Subcutaneous adipose tissue (tissue), 4 donors: ENCODE results near the gene NRAP. TPM values are rescaled to one million over a fixed set of nuclear protein-coding genes. Genes with fewer than 3 reads are reported as not detected.

Experiments
- total RNA-seq, 4 donors: library from RNA; depleted of rRNA; stranded (reverse); fragments of >200 nt; gene quantifications; one replicate each; pipeline ENCODE4 v1.1.0, GENCODE V29; 2016
- TF ChIP-seq, protein P1 (sequence below): fragments of 450-650 bp; IDR thresholded peaks from one replicate; pipeline ENCODE4 v1.5.1; 2016; ENCODE audit warnings: low read depth, mild to moderate bottlenecking, control low read depth, antibody characterized with exemption, moderate library complexity

The NRAP gene
- total RNA-seq, 4 donors from 2014 or later = not detected

DNA sequence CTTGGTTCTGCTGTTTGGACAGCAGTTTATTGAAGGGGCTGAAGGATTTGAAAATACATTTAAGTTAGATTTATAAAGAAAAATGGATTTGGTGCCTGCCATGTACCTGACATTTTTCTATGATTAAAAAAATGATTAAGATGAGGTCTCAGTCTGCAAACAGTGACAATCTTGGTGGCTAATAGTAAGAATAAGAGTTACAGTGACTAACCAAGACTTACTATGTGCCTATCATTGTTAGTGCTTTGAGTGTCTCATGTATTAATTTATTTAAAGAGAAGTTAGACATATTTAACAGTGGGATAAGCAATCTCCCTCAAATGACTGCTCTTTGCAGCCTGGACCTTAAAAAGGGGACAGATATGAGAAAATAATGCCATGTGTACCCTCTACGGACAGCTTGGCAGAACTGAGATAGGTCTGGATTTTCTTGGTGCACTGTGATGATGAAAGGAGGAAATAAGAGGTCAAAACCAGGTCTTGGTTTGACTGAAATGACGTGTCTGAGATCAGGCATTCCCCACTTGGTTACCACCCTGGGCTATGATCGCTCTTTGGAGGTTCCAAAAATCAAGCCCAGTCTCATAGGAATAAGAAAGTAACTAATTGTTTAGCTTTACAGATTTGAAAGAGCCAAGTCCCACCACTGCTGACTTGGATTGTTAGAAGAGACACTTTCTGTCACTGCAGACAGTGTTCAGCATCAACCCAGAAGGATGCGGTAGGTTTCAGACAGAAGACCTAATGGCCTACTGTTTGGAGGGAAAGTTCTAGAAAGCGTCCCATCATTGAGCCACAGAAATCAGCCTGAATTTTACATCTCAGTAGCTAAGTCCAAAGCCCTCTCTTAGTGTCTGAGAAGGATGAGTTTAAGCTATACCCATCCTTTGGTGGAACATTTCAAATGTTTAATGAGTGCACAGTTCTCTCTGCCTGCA lies 18.0 kb upstream of the NRAP start:
- TF ChIP-seq, protein P1, sequence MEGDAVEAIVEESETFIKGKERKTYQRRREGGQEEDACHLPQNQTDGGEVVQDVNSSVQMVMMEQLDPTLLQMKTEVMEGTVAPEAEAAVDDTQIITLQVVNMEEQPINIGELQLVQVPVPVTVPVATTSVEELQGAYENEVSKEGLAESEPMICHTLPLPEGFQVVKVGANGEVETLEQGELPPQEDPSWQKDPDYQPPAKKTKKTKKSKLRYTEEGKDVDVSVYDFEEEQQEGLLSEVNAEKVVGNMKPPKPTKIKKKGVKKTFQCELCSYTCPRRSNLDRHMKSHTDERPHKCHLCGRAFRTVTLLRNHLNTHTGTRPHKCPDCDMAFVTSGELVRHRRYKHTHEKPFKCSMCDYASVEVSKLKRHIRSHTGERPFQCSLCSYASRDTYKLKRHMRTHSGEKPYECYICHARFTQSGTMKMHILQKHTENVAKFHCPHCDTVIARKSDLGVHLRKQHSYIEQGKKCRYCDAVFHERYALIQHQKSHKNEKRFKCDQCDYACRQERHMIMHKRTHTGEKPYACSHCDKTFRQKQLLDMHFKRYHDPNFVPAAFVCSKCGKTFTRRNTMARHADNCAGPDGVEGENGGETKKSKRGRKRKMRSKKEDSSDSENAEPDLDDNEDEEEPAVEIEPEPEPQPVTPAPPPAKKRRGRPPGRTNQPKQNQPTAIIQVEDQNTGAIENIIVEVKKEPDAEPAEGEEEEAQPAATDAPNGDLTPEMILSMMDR = no peak

DNA sequence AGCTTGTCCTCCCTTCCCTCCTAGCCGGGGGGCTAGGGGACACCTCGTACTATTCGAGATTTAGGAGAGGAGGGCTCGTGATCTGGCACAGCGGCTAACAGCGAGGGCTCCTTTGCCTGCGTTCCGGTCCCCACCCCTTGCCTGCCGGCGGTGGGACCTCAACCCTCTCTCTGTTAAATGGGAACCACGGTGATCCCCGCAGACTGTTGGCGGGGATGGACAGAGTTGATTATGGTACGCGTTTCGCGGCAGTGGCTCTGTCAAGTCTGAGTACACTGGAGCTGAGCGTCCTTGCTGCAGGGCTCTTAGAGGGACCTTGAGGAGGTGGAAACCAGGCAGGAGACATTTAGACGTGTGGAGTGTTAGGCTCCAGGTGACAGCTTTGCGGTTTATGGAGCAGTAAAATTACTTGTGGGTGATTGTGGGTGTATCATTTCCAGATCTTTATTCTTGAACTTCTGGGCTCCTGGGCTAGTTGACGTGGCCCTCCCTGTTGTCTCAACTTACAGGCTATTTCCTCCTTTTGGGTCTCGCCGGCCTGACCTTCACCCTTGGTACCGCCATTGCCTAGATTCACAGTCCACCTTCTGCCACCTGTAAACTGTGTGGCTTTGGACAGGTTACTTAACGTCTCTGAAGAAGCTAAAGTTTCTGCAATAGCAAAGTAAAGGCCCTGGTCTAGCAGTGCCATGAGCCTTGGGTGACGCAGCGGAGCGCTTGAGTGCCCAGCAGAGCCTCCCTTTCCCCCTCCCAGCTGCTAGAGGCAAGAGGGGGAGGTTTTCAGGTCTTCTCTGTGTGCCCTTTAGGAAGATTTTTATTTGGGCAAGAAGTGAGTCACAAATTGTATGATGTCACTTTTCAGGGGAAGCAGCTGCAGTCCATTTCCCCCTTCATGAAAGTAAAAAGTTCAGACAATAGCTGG lies 16.6 kb upstream of the NRAP start:
- TF ChIP-seq, protein P1 = no peak

GRCh38 chr10:113679463-113680189 lies 15.8 kb upstream of the NRAP start, which contains the start of gene CASP7:
TSS of gene CASP7 (plus strand) at chr10:113679912. CDS start at chr10:113697494, 17,582 bp downstream.
- TF ChIP-seq, protein P1 = no peak

- TF ChIP-seq, protein P1 = no peak
Observed at GRCh38 chr10:113666682-113667252, 2.9 kb upstream of the NRAP start.

DNA sequence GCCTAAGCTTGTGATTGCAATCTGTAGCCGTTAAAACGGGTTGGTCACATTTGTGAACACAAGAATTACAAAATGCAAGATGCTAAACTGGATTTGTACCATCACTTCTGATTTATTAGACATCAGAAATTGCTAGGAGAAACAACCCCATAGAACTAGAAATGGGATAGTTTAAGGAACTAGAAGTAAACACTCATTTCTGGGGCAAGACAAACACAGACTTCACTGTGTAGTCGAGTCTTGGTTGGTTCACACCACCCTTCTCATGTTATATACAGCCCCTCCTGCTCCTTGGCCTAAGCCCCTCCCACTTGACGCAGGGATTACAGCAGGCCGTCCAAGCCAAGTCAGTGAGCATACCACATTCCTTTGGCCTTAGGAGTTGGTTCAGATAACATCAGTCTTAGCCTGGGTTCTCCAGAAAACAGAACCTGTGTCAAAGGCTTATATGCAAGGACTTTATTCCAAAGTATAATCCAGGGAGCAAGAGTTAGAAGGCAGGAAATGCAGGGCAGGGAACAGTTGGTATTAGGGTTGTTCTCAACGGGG lies 2.0 kb upstream of the NRAP start:
- TF ChIP-seq, protein P1 = no peak

DNA sequence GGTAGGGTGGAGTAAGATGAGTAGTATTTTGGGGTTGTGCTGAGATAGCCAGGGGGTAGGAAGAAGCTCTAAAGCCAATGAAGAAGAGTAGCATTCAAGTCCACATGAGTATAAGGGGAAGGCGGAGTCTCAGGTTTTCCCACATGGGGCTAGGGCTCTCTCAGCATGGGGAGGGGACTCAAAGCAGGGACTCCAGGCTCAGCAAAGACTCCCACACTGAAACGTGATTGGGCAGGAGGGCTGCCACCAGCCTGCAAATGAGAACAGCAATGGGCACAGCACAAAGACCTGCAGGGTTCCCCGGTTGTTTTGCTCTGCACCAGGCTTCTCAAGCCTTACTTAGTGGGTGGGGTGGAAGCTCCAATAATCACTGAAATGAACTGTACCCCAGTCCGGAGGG lies 1.5 kb upstream of the NRAP start:
- TF ChIP-seq, protein P1 = no peak
